H4 (cell line): Measurements from ENCODE around the gene THPO. TPM values are rescaled to one million over a fixed set of nuclear protein-coding genes. Genes with fewer than 3 reads are reported as not detected.

Experiments
- DNase-seq: peaks from one replicate; pipeline ENCODE4 v3.0.0-alpha.2; 2015; ENCODE audit warnings: low spot score
- total RNA-seq: library from RNA; depleted of rRNA; stranded (reverse); fragments of >200 nt; shearing (Covaris generic); gene quantifications from 2 replicates; pipeline ENCODE4 v1.2.3, GENCODE V29; 2014; rRNA removed

The THPO gene
- total RNA-seq = 0.43 and 0.74 TPM in 2 replicates

DNA sequence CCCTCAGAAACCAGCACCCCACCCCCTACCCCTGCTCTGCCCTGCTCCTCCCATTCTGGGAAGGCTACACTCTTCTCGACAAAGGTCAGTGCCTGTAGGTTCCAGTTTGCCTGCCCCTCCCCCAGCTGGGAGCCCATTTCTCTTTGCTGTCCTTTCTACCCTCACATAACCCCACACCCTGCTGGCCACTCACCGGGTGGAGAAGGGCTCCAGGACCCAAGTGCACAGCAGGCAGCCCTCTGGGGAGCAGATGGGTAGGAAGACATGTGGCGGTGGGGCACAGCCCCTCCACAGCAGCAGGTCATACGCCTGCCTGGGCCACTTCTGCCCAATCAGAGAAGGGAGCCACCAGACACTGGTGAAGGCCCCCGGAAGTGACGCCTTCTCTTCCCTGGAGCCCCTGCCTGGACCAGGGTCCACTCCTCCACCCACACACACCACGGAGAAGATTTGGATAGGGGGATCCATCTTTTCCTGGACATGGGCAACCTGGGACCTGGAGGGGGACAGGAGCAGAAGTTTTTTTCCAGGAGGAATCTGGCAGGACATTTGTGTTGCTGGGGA is at the start of gene THPO:
THPO (minus strand) TSS at position 326 of the 564 bp plus-strand sequence. CDS start 1,948 bp downstream, outside the sequence.
- DNase-seq = no peak

GRCh38 chr3:184426691-184427141 is 48.7 kb upstream of the THPO start:
- DNase-seq = no peak

GRCh38 chr3:184423561-184423960 is 45.6 kb upstream of the THPO start:
- DNase-seq = peak; percentile 26

DNA sequence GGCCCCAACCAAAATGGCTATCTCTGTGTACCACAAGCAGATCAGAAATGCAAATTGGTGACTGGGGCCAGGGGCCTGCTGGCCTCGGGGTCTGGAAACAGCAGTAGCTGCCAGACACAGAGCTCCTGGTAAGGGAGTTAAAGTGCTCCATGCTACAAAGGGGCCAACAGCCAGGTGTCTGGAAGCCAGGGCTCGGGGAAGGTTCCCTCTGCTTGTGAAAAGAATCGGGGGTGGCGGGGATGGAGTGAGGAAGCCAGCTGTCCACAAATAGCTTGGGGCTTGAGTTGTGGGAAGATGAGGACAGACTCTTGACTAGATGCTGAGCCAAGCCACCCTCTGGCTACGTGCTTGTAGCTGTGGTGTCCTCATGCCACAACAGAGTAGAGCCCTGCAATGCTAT is 41.2 kb upstream of the THPO start:
- no peak for DNase-seq

- peak; percentile 69 for DNase-seq
Observed at GRCh38 chr3:184417619-184418327, 39.8 kb upstream of the THPO start.

DNA sequence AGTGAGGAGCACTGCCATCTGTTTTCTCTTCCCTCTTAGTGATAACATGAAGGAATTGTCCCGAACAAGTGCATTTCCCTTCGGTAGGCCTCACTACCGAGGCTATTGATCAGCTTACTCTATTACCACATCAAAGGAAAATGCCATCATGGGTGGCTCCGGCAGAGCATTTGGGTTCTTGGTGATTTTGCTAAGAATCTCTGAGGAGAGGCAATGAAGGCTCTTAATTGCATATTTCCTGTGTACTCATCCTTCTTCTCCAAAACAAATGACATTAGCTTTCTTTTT is 37.1 kb upstream of the THPO start:
- DNase-seq = no peak

GRCh38 chr3:184414418-184415202 is 36.6 kb upstream of the THPO start:
- no peak for DNase-seq

- no peak for DNase-seq
Observed at GRCh38 chr3:184409946-184410500, 32.0 kb upstream of the THPO start.

GRCh38 chr3:184409331-184409926 is 31.4 kb upstream of the THPO start:
- no peak for DNase-seq

GRCh38 chr3:184405075-184406030 is 27.3 kb upstream of the THPO start:
- DNase-seq = no peak

GRCh38 chr3:184399410-184399809 is 21.4 kb upstream of the THPO start:
- DNase-seq = peak; percentile 93

- DNase-seq = no peak
Observed at GRCh38 chr3:184395320-184395660, 17.3 kb upstream of the THPO start.

- DNase-seq = no peak
Observed at GRCh38 chr3:184391266-184391665, 13.3 kb upstream of the THPO start.

DNA sequence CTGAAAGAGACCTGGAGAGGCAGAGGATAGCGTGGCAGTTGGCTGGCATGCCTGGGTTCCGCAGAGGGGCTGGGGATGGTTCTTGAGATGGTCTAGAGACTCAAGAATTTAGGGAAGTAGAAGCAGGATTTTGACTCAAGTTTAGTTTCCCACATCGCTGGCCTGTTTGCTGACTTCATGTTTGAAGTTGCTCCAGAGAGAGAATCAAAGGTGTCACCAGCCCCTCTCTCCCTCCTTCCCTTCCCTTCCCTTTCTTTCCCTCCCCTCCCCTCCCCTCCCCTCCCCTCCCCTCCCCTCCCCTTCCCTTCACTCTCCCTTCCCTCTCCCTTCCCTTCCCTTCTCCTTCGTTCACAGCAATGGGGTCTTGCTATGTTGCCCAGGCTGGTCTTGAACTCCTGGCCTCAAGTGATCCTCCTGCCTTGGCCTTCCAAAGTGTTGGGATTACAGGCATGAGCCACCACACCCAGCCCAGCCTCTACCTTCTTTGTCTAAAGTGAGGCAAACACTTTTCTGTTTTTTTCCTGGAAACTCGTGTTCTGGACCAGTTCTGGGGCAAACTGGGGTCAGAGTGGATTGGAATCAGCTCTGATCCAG is 12.0 kb upstream of the THPO start:
- no peak for DNase-seq

GRCh38 chr3:184389384-184389783 is 11.4 kb upstream of the THPO start:
- DNase-seq = no peak

DNA sequence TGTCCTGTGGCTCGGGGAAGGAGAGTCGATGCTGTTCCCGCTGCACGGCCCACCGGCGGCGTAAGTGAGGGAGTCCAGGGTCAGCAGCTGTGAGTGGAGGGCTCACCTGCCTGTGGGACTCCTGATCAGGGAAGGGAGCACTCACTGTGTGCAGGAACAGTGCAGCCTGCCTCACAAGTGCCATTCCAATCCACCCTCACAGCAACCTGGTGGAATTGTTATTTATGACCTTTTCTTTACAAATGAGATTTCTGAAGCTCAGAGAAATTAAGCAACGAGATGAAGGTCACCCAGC is 10.9 kb upstream of the THPO start:
- no peak for DNase-seq

GRCh38 chr3:184388164-184388935 is 10.3 kb upstream of the THPO start:
- DNase-seq = no peak

DNA sequence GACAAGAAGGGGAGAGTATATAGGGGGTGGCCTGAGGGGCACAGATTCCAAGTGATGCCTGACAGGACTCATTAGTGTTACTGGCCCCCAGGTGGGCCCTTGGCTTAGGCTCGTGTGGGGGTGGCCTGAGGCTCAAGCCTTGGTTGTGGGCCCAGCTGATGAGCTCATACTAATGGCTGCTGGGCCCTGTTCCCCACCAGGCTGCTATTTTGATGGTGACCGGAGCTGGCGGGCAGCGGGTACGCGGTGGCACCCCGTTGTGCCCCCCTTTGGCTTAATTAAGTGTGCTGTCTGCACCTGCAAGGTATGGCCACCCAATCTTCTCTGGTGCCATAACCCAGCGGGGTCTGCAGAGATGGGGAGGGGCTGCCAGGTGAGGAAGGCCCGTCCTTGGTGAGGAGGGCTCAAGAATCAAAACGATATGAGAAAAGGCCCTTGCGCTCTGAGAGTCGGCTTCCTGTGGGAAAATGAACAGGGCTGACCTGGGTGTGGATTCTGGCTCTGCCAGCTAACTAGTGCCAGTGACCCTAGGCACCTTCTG is 9.2 kb upstream of the THPO start:
- DNase-seq = no peak

GRCh38 chr3:184386047-184386806 is 8.2 kb upstream of the THPO start:
- no peak for DNase-seq
